IPS-18c (cell line): ENCODE results near the gene NRXN2.

ENCODE experiments used
- H3K4me3 ChIP-seq: 2 replicates; pipeline ENCODE4 v1.7.0; 2013; ENCODE audit warnings: low read depth, mild to moderate bottlenecking, low read length, moderate library complexity; ENCODE audit not compliant: insufficient read depth
- H3K9me3 ChIP-seq: one replicate; pipeline ENCODE4 v1.6.1; 2013; ENCODE audit warnings: mild to moderate bottlenecking, low read length, moderate library complexity; ENCODE audit not compliant: control insufficient read depth, insufficient read depth

NRXN2 gene

DNA sequence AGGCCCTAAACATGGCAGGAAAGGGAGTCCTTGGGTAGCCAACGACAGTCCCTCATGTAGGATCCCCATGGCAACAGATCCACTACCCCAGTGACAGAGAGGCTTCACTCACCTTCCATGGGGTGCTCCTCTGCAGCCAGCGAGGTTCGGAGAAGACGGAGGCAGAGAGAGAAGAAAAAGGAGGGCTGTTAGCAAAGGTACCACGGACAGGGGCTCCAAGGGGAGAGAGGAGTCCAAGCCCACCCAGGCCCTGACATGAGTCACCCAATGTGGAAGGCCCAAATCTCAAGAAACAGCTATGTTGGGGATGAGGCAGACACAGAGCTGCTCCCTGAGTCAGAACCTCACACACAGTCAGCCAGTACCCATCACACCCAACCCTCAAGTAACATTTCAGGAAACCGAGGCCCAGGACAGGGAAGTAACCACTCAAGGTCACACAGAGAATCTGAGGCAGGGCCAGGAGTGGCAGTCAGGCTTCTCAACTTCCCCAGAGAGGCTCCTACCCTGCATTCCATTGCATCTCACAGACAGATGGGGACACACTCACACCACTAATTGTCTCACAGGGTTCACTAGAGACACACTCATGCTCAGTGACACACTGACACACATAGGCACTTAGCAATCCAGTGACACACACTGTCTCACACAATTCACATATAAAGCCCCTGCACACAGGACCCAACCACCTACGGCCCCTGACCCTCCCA, 25.2 kb downstream of the NRXN2 start:
- Histone ChIP-seq H3K4me3 (no peak overlapping the region), H3K9me3 (no peaks in the 10 kb centered on the region)

DNA sequence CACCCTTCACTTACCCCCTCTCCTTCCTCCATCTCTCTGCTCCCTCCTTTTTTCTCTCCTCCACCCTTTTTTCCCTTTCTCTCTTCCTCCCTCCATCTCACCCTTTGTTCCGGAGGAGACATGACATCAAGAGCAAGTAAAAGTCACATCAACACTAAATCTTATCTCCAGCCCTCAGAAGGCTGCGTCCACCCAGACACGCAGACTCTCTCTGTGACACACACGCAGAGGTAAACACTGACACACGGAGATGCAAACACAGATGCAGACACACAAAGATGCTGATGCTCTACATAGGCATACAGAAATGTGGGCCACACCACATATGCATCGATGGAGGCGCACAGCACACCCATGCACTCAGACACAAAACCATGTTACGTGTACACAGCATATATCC, 27.0 kb downstream of the NRXN2 start:
- no peak overlapping the region for H3K4me3 ChIP-seq
- no peaks in the 10 kb centered on the region for H3K9me3 ChIP-seq

DNA sequence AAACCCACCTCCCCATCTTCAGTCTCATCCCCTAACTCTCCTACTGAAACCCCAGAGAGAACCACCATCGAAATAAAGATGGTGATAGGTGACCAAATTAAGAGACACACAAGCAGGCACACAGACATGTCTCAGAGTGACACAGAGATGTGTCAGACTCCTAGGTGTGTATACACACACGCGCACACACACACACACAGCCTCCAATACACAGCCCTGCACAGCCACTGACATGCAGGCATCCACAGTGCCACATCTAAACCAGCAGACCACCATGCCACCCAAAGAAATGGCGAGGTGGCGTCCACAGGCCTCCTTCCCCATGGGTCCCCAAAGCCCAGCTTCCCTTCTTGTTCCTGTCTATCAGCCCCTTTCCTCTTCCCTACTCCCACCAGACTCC, 27.4 kb downstream of the NRXN2 start:
- no peaks in the 10 kb centered on the region for H3K9me3 ChIP-seq
- H3K4me3 ChIP-seq: no peak overlapping the region

DNA sequence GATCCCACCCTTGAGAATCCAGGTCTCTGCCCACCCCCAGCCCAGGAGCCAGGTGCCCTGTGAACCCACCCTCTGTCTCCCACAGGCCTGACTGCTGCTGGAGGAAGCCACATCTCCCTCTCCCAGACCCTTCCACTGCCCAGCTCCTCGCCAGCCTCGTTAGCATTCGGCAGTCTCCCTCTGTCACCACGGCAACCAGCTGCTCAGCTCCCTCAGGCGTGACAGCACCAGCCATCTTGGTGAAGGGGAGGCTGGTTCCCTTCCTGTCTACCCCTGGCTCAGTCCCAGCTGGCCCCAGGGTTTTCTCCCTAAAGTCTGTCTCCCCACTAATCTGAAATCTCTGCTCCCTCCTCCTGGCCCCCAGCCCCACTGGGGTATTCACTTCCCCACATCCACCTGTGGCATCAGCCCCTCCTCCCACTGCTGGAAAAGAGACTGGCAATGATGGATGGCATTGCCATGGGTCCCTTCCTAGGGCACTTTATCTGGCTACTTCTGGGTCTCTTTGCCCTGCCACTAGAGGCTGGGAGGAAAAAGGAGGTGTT, 28.1 kb downstream of the NRXN2 start:
- Histone ChIP-seq H3K4me3 (no peak overlapping the region), H3K9me3 (no peaks in the 10 kb centered on the region)

DNA sequence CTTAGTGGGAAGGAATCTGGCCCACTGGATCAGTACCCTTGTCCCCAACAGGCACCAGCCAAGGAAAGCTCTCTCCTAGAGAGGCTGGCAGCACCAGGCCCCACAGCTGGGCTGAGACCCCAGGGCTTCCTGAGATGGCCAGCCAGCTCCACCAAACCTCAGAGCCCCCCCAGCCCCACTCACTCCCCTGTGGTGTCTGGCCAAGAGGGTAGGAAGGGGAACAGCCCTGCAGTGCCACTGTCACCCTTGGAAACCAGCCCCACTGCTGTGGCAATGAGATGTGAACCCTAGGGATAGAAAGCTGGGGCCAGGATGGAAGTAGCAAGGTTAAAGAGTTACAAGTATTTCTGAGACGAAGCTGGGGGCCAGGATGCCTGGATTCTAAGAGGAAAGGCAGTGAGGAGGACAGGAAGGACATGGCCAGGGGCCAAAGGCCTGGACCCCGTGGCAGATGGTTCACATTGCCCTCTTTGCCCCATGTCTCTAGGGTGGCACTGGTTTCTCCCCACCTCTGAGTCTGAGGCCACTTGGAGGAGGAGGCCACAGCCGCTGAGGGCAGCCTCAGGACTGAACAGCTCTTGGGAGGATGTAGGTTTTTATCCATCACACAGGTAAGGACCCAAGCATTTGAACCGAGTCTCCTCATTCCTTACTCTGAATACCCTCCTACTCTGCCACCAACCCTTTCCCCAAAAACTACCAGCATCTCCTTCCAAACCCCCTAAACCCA, 28.8 kb downstream of the NRXN2 start:
- Histone ChIP-seq H3K4me3 (no peak overlapping the region), H3K9me3 (no peaks in the 10 kb centered on the region)

DNA sequence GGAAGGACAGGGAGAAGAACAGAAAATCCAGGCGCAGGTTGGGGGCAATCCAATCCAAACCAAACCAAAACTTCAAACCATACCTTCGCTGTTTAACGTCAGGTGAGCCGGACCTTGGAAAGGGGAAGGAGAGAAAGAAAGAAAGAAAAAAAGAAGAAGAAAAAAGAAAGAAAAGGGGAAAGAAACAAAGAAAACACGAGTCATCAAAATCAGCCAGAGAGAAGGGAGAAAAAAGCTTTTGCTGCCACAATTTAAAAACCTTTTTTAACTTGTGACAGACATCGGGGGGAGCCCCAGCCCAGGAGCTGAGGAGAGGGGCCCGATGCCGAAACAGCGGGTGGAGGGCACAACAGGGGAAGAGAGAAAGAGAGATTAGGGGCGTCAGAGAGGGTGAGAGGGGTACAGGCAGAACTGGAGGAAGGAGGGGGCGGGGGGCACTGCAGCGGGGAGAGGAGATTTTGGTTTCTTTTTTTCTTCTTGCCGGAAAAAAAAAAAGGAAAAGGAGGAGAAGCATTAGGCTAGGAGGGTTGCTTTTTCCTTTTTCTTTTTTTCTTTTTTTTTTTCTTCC, 30.1 kb downstream of the NRXN2 start:
- H3K9me3 ChIP-seq: no peaks in the 10 kb centered on the region
- H3K4me3 ChIP-seq: no peak overlapping the region

DNA sequence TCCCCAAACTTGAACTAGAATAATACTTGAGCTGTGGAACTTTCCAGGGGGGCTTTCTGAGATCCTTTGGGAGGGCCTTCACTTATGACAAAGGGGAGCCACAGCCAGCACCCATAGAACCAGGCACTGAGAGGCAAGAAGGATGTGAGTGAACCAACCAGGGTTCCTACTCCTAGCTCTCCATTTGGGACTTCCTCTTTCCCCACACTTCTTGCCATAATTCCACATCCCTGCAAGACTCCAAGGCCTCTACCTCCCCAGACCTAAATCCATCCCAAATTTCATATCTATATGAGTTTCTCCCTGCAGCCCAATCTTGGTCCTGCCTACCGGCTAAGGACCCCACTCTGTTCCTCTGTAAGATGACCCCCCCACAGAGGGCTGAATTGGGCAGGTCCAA, 31.5 kb downstream of the NRXN2 start:
- no peaks in the 10 kb centered on the region for H3K9me3 ChIP-seq
- H3K4me3 ChIP-seq: no peak overlapping the region

DNA sequence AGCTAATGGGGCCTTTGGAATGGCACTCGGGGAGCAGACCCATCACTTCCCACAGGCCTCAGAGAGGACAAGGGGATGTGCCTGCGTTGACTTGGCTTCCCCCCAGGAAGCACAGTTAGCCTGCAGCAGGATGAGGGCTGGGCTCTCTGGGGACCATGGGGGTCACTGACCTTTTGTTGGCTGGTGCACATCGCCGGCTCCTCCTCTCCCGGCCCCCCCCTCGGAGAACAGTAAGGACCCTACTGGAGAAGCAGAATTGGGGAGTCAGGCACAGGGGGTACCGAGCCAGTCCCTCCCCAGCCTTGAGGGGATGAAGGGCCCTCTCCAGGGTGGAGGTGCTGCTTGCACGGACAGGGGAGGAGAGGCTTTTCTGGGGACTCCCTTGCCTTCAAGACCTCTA, 32.8 kb downstream of the NRXN2 start:
- no peaks in the 10 kb centered on the region for H3K9me3 ChIP-seq
- no peak overlapping the region for H3K4me3 ChIP-seq

DNA sequence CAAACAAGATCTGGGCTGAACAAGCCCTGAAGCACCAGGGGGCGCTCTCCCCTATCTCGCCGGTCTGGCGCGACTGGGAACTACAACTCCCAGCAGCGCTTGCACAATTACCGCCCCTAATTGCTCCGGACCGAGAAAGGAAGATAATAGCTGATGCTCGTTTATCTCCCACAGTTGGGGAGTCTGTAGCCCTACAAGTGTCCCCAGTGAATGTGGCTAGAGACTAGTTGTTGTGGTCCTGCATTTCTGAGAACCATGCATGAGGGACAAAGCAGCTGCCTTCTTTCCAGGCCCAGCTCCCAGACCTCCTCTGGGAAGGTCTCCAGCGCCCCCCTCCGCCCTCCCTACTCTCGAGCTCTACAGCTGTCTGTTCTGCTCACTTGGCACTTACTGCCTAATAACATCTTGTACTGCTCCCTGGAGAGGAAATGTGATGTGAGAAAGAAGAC, 34.4 kb downstream of the NRXN2 start:
- Histone ChIP-seq H3K4me3 (peak overlapping the region; percentile 92), H3K9me3 (no peaks in the 10 kb centered on the region)

DNA sequence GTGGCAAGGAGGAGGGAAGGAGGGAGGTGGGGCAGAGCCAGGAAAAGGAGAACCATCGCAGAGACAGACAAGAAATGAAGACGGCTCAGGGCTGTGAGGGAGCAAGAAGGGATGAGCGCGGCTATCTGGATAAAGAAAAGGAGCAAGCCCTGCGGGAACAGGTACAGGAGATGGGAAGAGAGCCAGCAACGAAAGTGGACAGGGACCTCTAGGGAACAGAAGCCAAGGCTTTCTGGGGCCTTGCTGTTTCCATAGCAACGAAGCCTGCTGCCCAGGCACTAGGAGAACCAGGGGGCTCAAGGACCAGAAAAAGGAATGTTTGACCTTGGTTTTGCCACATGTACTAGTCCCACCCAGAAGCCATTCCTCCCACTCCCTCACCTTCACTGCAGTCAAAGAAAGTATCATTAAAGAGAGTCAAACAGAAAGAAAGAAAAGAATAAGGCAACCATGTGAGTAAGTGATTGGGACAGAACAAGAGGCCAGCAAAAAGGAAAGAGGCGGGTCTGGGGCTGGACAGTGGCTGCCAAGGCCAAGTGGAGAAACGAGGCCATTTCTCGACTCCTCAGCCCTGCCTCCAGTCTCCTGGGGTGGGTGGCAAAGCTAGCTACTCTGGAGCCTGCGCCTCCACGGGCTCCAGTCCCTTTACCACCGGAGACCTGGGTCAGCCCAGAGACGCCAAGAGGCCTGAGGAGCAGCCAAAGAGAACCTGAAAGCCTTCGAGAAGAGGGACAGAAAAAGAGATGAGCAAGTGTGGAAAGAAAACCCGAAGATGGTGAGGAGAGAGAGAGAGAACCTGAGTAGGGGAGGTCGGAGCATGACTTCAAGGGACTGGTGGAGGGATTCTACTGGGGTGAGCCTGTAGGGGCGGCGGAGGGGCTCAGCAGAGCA, 35.1 kb downstream of the NRXN2 start:
- H3K9me3 ChIP-seq: no peaks in the 10 kb centered on the region

DNA sequence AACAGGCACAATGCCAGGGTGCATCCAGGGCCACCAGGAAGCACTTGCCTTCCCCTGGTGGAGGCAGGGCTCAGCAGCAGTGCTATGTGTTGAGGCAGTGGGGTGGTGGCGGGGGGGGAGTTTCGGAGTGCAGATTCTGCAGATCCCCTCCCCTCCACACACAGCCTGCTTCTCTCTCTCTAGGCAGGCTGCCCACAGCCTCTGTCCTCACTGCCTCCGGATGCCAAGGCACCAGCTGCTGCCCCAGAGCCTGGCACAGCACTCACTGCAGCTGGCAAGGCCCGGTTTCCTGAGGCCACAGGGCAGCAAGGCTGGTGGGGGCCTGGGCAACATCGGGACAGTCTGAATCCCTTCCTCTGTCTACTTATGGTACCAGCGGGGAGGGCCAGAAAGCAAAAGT, 35.8 kb downstream of the NRXN2 start:
- Histone ChIP-seq H3K4me3 (no peak overlapping the region), H3K9me3 (no peaks in the 10 kb centered on the region)

More for the DNA sequence above, 35.1 kb downstream of the NRXN2 start:
- no peak overlapping the region; the same call in 1 of the 2 replicates for H3K4me3 ChIP-seq

DNA sequence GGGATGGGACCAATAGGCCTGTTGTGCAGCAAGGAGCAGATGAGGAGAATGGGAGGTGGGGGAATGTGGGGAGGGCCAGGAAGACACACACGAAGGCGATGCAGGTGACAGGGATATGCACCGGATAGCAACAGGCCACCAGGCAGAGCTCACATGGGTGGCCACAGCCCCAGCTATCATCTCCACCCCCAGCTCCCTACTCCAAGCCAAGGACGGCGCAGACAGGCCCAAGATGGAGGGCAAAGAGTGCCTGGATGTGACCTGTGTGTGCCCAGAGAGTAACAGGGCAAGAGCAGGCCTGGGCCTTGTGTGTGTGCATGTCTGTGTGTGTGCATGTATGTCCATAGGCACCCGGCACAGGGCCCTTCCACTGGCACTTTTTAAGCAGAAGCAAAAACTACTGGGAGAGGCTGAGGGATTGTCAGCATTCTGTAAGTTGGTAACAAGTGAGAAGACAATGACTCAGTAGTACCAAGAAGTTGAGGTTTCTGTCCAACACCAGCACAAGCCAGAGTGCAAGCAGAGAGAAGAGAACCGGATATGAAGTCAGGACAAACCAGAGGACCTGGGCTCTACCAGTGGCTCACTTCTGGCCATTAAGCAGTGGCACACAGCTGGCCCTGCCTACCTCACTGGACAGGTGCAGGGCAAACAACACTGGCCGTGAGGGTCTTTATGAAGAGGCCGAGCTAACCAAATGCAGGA, 36.4 kb downstream of the NRXN2 start:
- H3K4me3 ChIP-seq: no peak overlapping the region
- no peaks in the 10 kb centered on the region for H3K9me3 ChIP-seq

DNA sequence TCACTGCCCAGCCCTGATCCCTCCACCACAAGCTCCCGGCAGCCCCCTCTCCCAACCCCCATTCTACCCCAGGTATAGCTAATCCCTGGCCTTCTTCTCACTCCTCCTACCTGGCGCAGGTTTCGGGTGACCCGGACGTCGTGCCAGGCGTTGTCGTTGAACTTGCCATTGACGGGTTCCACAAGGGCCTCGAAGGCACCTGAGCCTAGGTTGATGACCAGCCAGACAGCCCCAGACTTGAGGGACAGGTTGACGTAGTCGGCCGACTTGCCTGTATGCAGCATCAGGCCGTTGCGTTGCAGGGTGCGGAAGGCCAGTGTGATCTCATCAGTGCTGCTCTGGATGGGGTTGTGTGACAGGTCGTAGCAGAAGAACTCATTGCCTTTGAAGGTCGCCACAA, 37.5 kb downstream of the NRXN2 start:
- no peaks in the 10 kb centered on the region for H3K9me3 ChIP-seq

DNA sequence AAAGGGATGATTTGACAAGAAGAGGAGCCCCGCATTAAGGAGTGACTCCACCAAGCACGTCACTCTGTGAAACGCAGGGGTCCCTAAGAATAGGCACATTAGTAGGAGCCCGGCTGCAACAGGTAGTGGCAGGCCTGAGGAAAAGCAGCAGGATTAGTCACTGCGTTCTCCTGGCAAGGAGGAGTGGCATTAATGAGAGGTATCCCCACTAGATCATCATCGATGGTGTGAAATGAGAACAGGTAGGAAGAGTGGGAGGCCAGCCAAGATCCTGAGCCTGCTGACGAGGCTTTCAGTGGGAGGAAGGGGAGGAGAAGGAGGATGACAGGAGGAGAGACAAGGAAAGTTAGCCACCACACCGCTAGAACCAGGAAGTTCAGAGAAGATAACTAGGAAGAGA, 38.6 kb downstream of the NRXN2 start:
- Histone ChIP-seq H3K9me3 (no peaks in the 10 kb centered on the region), H3K4me3 (no peak overlapping the region)

More for the DNA sequence above, 37.5 kb downstream of the NRXN2 start:
- no peak overlapping the region for H3K4me3 ChIP-seq

DNA sequence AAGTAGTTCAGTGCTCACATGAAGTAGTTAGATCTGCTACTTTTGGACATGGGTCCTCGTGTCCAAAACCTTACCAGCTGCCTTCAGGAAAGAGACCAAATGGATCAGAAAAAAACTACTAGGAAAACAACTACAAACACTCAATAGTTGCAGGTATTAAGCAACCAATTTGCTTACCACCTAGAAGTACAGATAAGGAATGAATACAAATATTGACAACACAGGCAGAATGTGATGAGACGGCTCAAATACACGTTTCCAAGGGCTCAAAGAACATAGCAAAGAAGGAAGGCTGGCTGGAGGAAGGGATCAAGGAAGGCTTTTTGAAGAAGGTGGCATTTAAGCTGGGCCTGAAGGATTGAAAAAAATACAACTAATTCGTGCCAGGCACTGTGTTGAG, 41.8 kb downstream of the NRXN2 start:
- Histone ChIP-seq H3K9me3 (no peaks in the 10 kb centered on the region), H3K4me3 (no peak overlapping the region)

DNA sequence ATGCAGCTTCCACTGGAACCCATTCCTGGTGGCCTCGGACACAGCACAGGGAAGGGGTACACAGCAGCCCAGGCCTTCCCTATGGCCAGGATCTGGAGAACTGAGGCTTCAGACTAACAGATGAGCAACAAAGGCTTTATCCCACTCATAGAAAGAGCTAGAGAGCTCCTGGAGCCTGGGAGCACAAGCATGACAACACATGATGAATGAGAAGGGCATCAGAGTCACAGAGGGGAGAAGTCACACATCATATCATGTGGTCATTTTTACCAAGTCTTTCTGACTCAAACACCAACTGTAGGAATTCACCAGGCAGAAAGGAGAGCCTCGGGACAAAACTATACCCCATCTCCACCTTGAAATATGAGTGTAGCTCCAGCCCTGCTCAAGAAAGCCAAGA, 43.2 kb downstream of the NRXN2 start:
- no peak overlapping the region for H3K4me3 ChIP-seq
- no peaks in the 10 kb centered on the region for H3K9me3 ChIP-seq
